ENCODE measurements around the gene HSD17B8. TPM values are rescaled to one million over a fixed set of nuclear protein-coding genes. Genes with fewer than 3 reads are reported as not detected.

HSD17B8 gene
- total RNA-seq, 2 donors from 2014 or later: 35.8 to 36.0 TPM

DNA sequence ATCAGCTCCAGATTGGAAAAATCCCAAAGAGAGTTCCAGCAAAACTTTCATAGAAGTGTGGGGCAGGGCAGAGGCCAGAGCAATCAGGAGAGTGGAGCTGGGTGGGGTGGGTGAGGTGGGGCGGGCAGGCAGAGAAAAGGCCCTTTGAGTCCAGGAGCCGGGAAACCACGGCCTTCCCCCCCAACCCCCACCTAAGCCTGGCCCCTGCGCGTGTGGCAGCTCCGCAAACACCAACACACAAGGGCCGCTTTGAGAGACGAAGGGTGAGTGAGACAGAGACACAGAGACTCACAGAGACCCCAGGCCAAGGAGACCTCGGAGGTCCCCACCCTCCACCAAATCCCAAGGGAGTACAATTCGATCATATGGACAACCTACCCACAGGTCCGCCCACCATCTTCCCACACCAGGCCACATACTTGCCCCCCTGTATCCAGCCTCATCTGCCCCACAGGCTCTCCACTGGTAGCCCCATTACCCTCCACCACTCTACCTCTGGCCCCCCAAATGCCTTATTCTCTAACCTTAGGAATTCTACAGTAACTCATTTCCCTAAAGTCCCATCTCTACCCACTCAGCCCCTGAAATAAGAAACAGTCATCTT lies 13.8 kb upstream of the HSD17B8 start:
- Mint-ChIP-seq H3K36me3 (ENCODE audit: insufficient read depth in 2 of 2) (peaks cover 3 to 8% of the 10 kb centered on the region in 2 donors), H3K9me3 (no peaks in the 10 kb centered on the region), H3K27me3 (ENCODE audit: low read depth) (peaks cover 27% of the 10 kb centered on the region), H3K4me1 (ENCODE audit: low read depth) (peaks cover 15% of the 10 kb centered on the region), H3K4me3 (no peak overlapping the region), H3K27ac (no peak overlapping the region)
- no peak for ATAC-seq (replicated peaks in 1 of 2)
- DNase-seq: no peak

- H3K36me3 Mint-ChIP-seq (ENCODE audit: insufficient read depth in 2 of 2): peaks cover 5 to 12% of the 10 kb centered on the region in 2 donors
- no peaks in the 10 kb centered on the region for H3K9me3 Mint-ChIP-seq
- peak overlapping the region in 1 of 2 donors; percentile 37 for H3K4me3 Mint-ChIP-seq
- no peak for ATAC-seq (replicated peaks in 1 of 2)
- no peak for DNase-seq
- peaks cover 19% of the 10 kb centered on the region for H3K4me1 Mint-ChIP-seq (ENCODE audit: low read depth)
- H3K27me3 Mint-ChIP-seq (ENCODE audit: low read depth): peaks cover 25% of the 10 kb centered on the region
- H3K27ac Mint-ChIP-seq: no peak overlapping the region
Measured at GRCh38 chr6:33191383-33192104, 12.9 kb upstream of the HSD17B8 start.

DNA sequence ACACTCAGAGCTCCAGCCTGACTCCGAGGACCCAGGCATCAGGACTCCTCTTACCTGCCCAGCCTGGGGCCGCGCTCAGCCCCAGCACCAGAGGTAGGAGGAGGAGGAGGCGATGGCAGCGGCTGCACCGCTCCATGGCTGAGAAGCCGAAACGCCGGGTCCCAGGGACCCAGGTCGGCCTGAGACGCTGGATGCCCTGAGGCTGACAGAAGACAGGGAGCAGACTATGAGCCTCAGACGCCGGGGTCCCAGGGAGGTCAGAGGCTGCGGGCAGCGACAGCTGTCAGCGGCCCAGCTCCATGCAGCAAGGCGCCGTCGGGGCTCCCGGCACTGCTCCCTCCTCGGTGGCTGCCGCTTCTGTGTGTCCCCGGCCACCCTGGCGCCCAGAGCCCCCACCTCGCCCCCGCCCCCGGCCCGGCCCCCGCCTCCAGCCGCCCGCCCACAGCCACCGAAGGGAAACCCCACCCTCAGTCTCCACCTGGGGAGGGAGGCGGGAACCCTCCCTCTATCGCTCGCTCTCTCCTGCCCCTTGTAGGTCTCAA lies 12.3 kb upstream of the HSD17B8 start, which contains the start of gene COL11A2:
TSS of gene COL11A2 (minus strand) at position 363 of the 542 bp plus-strand sequence. CDS start at position 136, 227 bp downstream.
- Mint-ChIP-seq H3K4me1 (ENCODE audit: low read depth) (peaks cover 23% of the 10 kb centered on the region), H3K36me3 (ENCODE audit: insufficient read depth in 2 of 2) (peaks cover 5 to 13% of the 10 kb centered on the region in 2 donors), H3K27ac (no peak within 1 kb of the TSS), H3K9me3 (no peaks in the 10 kb centered on the region), H3K4me3 (peak within 1 kb of the TSS; percentile 68 to 75), H3K27me3 (ENCODE audit: low read depth) (peaks cover 21% of the 10 kb centered on the region)
- ATAC-seq (replicated peaks in 1 of 2) (peak; percentile 37 to 38), DNase-seq (no peak)

DNA sequence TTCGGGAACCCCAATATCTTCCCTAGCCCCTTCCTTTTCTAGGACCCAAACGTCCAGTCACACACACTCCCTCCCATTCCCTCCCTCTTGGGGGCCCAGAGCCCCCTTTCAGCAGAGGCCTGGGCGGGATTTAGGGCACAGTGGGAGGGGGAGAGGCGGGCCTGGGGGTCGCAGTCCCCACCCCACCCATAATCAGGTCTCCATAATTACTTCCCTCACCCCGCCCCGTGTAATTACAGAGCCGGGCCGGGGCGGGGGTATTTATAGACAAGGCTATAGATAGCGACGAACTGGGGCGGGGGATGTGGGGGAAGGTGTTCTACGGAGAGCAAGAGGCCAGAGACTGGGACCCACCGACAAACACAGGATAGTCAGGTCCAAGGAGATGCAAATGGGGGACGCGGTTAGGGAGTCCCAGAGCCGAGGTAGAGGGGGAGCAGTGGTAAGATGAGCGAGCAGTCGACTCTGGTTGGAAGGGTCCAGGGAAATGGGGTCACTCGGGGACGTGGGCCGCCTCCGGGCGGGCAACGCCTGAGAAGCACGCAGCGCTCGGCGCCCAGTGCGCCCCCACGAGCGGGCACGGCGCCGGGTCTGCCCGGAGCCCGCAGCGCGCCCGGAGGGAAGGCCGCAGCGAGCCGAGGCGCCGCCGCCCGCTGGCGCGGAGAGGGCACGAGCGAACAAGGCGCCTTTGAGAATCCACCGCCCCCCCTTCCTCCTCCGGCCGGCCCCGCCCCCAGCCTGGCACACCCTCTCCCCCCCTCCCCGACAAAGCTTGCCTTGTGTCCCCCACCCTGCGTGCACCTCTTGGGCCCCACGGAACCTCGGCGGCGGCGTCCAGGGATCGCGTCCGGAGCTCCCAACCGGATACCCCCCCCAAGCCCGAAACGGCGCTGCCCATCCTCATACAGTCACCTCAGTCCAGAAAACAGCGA lies 11.5 kb upstream of the HSD17B8 start:
- peak in 1 of 2 donors; percentile 30 for DNase-seq
- ATAC-seq (replicated peaks in 1 of 2): peak; percentile 25 to 30
- Mint-ChIP-seq H3K27me3 (ENCODE audit: low read depth) (peaks cover 21% of the 10 kb centered on the region), H3K4me1 (ENCODE audit: low read depth) (peaks cover 31% of the 10 kb centered on the region), H3K36me3 (ENCODE audit: insufficient read depth in 2 of 2) (peaks cover 5 to 14% of the 10 kb centered on the region in 2 donors), H3K4me3 (peak overlapping the region; percentile 68 to 75), H3K27ac (no peak overlapping the region), H3K9me3 (no peaks in the 10 kb centered on the region)

DNA sequence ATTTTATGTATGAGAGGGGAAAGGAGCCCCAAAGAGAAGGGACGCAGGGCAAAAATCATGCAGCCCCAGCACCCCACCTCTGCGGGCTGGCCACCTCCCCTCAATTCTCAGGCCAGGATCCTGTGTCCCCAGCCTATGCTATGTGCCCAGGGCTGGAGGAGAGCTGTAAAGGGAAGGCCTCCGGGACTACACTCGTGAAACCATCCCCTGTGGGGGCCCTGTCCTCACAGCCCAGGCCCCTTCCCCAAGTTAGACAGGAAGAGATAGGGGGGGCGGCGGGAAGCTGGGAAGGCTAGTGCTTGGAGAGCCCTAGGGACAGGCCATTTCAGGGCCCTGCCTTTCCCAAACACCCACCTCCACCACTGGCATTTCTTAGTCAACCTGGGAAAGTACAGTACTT lies 10.8 kb upstream of the HSD17B8 start:
- Mint-ChIP-seq H3K4me1 (ENCODE audit: low read depth) (peaks cover 38% of the 10 kb centered on the region), H3K27me3 (ENCODE audit: low read depth) (peaks cover 21% of the 10 kb centered on the region), H3K27ac (no peak overlapping the region), H3K36me3 (ENCODE audit: insufficient read depth in 2 of 2) (peaks cover 5 to 17% of the 10 kb centered on the region in 2 donors), H3K4me3 (peak overlapping the region in 1 of 2 donors; percentile 57), H3K9me3 (no peaks in the 10 kb centered on the region)
- ATAC-seq (replicated peaks in 1 of 2) (no peak), DNase-seq (no peak)

- DNase-seq (no peak), ATAC-seq (replicated peaks in 1 of 2) (no peak)
- Mint-ChIP-seq H3K4me3 (no peak overlapping the region), H3K36me3 (ENCODE audit: insufficient read depth in 2 of 2) (peaks cover 5 to 17% of the 10 kb centered on the region in 2 donors), H3K4me1 (ENCODE audit: low read depth) (peaks cover 47% of the 10 kb centered on the region), H3K27me3 (ENCODE audit: low read depth) (peaks cover 21% of the 10 kb centered on the region), H3K27ac (no peak overlapping the region), H3K9me3 (no peaks in the 10 kb centered on the region)
Measured at GRCh38 chr6:33194431-33194979, 9.9 kb upstream of the HSD17B8 start.

DNA sequence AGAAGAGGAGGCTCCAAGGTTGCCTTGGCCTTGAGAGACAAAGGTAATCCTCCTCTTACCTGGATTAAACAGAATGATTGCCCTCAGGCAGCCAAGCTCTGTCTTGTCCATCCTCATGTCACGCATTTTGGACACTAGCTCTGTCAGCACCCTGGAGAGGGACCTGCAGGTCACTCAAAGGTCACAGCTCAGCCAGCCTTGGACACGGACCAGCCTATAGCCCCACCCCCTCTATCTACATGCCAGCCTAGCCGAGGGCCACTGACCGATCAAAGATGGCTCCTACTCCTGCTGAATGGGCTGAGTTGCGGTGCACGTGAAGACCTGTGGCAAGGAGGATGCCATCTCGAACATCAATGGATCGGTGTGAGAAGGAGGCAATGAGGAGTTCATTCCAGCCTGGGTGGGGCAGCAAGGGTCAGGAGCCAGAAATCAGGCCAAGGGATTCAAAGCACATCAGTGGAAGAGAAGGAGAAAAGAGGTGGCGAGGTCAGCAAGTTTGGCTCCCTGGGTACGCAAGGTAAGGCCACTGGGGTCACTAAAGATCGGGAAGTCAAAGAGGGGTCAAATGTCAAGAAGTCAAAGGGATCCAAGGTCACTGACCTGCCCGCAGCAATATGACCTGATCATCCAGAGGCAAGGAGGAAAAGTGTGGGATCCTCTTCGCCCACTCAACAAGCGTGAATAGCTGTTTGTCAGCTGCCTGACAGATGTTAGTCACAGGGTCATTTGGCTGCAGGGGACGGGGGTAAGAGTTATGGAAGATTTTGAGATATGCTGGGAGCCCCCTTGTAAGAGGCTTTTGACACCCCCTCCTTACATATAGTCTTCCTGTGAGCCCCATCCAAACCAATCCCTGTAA lies 8.9 kb upstream of the HSD17B8 start:
- H3K27me3 Mint-ChIP-seq (ENCODE audit: low read depth): peaks cover 16% of the 10 kb centered on the region
- H3K36me3 Mint-ChIP-seq (ENCODE audit: insufficient read depth in 2 of 2): peaks cover 5 to 17% of the 10 kb centered on the region in 2 donors
- no peak for ATAC-seq (replicated peaks in 1 of 2)
- no peak overlapping the region for H3K27ac Mint-ChIP-seq
- no peaks in the 10 kb centered on the region for H3K9me3 Mint-ChIP-seq
- peaks cover 50% of the 10 kb centered on the region for H3K4me1 Mint-ChIP-seq (ENCODE audit: low read depth)
- no peak overlapping the region for H3K4me3 Mint-ChIP-seq
- DNase-seq: no peak

DNA sequence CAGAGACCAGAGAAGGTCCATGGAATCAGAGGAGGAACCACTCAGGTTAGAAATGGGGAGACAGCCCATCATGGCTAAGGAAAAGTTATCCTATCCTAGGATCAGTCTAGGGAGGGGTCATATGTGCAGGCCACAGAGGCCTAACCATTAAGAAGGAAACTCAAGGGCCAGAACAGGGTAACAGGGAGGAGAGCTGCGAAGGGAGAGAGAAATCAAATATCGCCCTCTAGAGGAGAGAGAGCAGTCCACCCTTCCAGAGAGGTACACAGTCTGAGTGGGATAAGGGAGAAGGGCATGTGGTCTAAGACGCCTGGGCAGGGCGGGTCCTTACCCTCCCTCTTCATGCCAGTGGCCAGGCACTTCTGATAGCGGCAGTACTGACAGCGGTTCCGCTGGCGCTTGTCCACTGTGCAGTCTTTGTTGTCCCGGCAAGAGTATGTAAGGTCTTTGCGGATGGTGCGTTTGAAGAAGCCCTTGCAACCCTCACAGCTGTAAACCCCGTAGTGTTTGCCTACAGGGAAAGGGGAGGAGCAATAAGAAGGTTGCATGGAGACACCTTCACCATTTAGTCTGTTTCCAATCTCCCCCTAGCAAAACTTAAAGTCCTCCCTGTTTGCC lies 6.9 kb upstream of the HSD17B8 start:
- Mint-ChIP-seq H3K4me3 (peak overlapping the region; percentile 98 to 100), H3K27me3 (ENCODE audit: low read depth) (no peaks in the 10 kb centered on the region), H3K4me1 (ENCODE audit: low read depth) (peaks cover 64% of the 10 kb centered on the region), H3K27ac (no peak overlapping the region), H3K36me3 (ENCODE audit: insufficient read depth in 2 of 2) (peaks cover 18 to 29% of the 10 kb centered on the region in 2 donors), H3K9me3 (no peaks in the 10 kb centered on the region)
- peak; percentile 36 to 44 for DNase-seq
- ATAC-seq (replicated peaks in 1 of 2): peak; percentile 44 to 48

DNA sequence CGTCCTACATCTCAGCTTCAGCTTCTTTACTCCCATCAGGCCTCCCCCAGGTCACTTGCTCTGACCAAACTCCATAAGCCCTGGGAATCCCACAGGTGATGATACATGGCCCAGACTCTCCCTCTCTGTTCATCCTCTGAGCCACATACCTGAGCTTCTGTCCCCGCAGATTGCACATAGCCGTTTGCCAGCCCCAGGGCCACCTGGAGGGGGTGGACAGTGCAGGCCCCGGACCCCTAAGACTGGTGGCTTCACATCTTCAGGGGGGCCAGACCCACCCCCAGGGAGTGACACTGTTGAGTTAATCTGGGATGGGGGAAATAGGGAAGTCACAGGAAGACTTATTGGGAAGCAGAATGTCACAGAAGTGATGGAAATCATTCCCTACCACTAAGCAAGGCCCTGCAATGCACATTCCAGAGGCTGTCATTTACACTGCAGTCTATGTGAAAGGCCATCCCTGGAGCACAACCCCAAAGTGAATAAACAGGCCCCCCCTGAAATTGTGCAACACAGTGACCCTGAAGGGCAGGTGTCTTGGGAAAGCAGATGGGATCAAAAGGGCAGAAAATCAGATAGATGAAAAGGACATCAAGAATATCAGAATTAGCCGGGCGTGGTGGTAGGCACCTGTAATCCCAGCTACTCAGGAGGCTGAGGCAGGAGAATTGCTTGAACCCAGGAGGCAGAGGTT lies 6.1 kb upstream of the HSD17B8 start:
- no peak for DNase-seq
- Mint-ChIP-seq H3K27ac (peak overlapping the region; percentile 83), H3K9me3 (no peaks in the 10 kb centered on the region), H3K4me3 (peak overlapping the region; percentile 98 to 100), H3K36me3 (ENCODE audit: insufficient read depth in 2 of 2) (peaks cover 25 to 37% of the 10 kb centered on the region in 2 donors), H3K4me1 (ENCODE audit: low read depth) (peaks cover 66% of the 10 kb centered on the region), H3K27me3 (ENCODE audit: low read depth) (no peaks in the 10 kb centered on the region)
- no peak for ATAC-seq (replicated peaks in 1 of 2)

- Mint-ChIP-seq H3K27ac (peak overlapping the region; percentile 83), H3K4me1 (ENCODE audit: low read depth) (peaks cover 67% of the 10 kb centered on the region), H3K36me3 (ENCODE audit: insufficient read depth in 2 of 2) (peaks cover 26 to 41% of the 10 kb centered on the region in 2 donors), H3K4me3 (peak overlapping the region; percentile 98 to 100), H3K9me3 (no peaks in the 10 kb centered on the region), H3K27me3 (ENCODE audit: low read depth) (no peaks in the 10 kb centered on the region)
- no peak for ATAC-seq (replicated peaks in 1 of 2)
- no peak for DNase-seq
Measured at GRCh38 chr6:33198853-33199436, 5.5 kb upstream of the HSD17B8 start.

Data from activated T-cell treated with anti-CD3 and anti-CD28 coated beads, Interleukin-2, amount 50 U/mL, for 72 hours (primary cell).